ENCODE measurements around the gene SPIRE1.
"Not testable (repeated sequence)": the region's sequence is repeated elsewhere in the genome, so short reads cannot be mapped to it uniquely, and the experiment has no call there.

Gene SPIRE1

GRCh38 chr18:12597760-12598159 lies 60.1 kb downstream of the SPIRE1 start:
- DNase-seq, result no peak

GRCh38 chr18:12595571-12596255 lies 62.2 kb downstream of the SPIRE1 start:
- no peak for DNase-seq

- DNase-seq, result no peak
Measured at GRCh38 chr18:12593866-12594265, 64.0 kb downstream of the SPIRE1 start.

- no peak for DNase-seq
Measured at GRCh38 chr18:12592597-12593127, 65.2 kb downstream of the SPIRE1 start.

- no peak for DNase-seq
Measured at GRCh38 chr18:12589448-12589847, 68.5 kb downstream of the SPIRE1 start.

- DNase-seq, result no peak
Measured at GRCh38 chr18:12586956-12587355, 71.0 kb downstream of the SPIRE1 start.

GRCh38 chr18:12585218-12585617 lies 72.7 kb downstream of the SPIRE1 start:
- DNase-seq, result no peak

GRCh38 chr18:12580630-12581342 lies 77.1 kb downstream of the SPIRE1 start:
- DNase-seq, result no peak

- DNase-seq, result no peak
Measured at GRCh38 chr18:12579775-12580174, 78.1 kb downstream of the SPIRE1 start.

- DNase-seq, result no peak
Measured at GRCh38 chr18:12577848-12578247, 80.1 kb downstream of the SPIRE1 start.

- no peak for DNase-seq
Measured at GRCh38 chr18:12574494-12575185, 83.3 kb downstream of the SPIRE1 start.

GRCh38 chr18:12571630-12572029 lies 86.3 kb downstream of the SPIRE1 start:
- DNase-seq, result no peak

GRCh38 chr18:12569791-12570190 lies 88.1 kb downstream of the SPIRE1 start:
- DNase-seq, result no peak

- DNase-seq, result no peak
Measured at GRCh38 chr18:12567849-12568248, 90.1 kb downstream of the SPIRE1 start.

GRCh38 chr18:12564861-12565260 lies 93.0 kb downstream of the SPIRE1 start:
- DNase-seq, result no peak

- DNase-seq, result no peak
Measured at GRCh38 chr18:12564378-12564777, 93.5 kb downstream of the SPIRE1 start.

GRCh38 chr18:12560600-12560999 lies 97.3 kb downstream of the SPIRE1 start:
- DNase-seq, result not testable (repeated sequence)

- DNase-seq, result no peak
Measured at GRCh38 chr18:12559319-12559718, 98.6 kb downstream of the SPIRE1 start.

- DNase-seq, result no peak
Measured at GRCh38 chr18:12556946-12557806, 100.7 kb downstream of the SPIRE1 start.

- DNase-seq, result no peak
Measured at GRCh38 chr18:12554796-12555388, 103.0 kb downstream of the SPIRE1 start.

- no peak for DNase-seq
Measured at GRCh38 chr18:12552879-12553242, 105.0 kb downstream of the SPIRE1 start.
